Endometrium (tissue), 2 donors: ENCODE measurements around the gene YEATS2.
"Not testable (repeated sequence)": the region's sequence is repeated elsewhere in the genome, so short reads cannot be mapped to it uniquely, and the experiment has no call there.

Experiments
- FAIRE-seq: peaks from 2 replicates; lab custom pipeline; 2012; peaks lifted over from hg19 to GRCh38; lab: Jason Lieb, UNC
- donor health status: control.
- donor health status: control.

Gene YEATS2

GRCh38 chr3:183714622-183715021 lies 17.0 kb downstream of the YEATS2 start:
- FAIRE-seq, result no peak

DNA sequence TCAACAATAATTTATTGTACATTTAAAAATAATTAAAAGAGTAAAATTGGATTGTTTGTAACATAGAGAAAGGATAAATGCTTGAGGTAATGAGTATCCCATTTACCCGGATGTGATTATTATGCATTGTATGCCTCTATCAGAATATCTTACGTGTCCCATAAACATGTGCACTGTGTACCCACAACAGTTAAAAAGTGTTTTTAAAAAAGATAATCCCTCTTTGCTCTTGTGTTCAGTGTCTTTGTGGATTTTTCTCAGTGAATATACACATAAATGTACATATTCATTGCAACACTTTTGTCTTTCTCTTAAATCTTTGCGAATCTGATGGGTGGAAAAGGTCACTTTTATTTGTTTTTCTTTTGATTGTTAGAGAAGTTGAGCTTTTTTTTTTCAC lies 20.4 kb downstream of the YEATS2 start:
- no peak for FAIRE-seq

- FAIRE-seq, result no peak
These were observed 27.8 kb downstream of the YEATS2 start for GRCh38 chr3:183725387-183725786.

DNA sequence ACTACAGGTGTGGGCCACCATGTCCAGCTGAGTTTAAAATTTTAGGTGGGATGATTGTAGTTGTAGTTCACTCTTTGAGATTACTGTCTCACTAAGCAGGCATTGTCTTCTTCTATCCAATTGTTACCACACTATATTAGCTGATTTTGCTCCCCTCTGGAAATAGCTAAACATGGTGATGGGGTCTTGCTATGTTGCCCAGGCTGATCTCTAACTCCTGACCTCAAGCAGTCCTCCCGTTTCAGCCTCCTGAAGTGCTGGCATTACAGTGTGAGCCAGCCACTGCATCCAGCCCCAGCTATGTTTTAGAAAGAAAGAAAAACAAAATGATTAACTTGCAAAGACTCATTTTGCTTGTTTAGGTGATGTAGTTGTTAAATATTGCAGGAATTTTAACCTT lies 30.6 kb downstream of the YEATS2 start:
- FAIRE-seq, result no peak

DNA sequence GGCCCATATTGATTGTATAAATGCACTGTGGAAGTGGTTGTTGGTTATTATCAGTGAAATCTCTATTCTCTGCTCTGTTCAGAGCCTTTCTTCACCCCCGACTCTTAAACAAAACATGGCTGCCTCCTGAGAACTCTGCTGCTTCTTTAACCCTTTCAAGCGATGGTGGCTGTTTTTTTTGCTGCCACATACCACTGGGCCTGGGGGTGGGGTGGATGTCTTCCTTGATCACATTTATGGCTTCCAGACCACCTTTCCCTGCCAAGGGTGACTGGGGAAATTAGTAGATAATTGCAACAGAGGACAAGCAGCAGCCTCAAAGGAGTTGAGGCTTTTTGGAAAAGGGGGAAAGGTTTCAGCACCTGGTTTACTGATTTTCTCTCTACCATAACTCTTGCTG lies 32.8 kb downstream of the YEATS2 start:
- no peak for FAIRE-seq

- FAIRE-seq, result no peak
These were observed 34.0 kb downstream of the YEATS2 start for GRCh38 chr3:183731611-183732010.

GRCh38 chr3:183733553-183733952 lies 36.0 kb downstream of the YEATS2 start:
- FAIRE-seq, result no peak

DNA sequence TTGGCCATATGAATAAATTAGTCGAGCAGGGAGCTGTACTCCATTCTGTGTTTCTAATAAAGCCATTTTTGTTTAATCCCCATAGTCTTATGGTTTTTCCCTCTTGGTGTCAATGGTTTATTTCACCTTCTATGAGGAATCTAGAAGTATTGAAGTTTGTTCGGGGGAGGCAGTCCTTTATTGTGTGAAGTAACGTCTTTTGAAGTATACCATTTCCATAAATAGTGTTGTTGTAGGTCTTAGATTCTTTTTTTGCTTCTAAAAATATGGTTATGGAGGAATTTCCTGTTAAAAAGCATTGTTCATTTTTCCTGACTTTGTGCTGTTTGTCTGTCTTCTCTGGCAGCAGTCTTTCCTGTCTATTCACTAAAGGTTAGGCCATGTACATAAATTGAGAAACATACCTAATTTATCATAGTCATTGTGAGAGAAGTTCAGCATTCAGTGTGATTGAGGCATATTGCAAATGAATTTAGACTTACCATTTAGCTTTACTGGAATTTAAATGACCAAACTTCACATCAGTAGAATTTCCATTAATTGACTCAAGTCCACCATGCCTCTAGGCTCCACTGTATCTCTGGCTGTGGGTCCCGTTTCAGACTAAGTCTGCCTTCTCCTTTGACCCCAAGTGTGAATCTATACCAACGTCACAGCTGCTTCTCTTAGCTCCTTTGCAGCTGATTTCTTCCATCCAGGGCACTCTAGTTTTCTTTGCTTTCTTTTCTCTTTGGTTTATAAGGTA lies 37.3 kb downstream of the YEATS2 start:
- no peak for FAIRE-seq

DNA sequence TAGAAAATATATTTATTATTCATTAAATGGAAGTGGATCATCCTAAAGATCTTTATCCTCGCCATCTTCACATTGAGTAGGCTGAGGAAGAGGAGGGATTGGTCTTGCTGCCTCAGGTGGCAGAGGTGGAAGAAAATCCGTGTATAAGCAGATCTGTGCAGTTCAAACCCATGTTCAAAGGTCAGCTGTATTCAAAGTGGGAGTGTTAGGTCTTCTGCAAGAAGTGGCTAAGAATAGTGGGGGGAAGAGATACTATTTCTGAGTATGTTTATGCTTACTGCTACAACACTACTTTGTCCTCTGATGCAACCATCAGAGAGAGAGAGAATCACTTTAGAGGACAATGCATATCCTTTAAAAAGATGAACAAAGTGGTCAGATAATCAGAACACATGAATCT lies 39.5 kb downstream of the YEATS2 start:
- no peak for FAIRE-seq

GRCh38 chr3:183740154-183740553 lies 42.6 kb downstream of the YEATS2 start:
- not testable (repeated sequence) for FAIRE-seq

DNA sequence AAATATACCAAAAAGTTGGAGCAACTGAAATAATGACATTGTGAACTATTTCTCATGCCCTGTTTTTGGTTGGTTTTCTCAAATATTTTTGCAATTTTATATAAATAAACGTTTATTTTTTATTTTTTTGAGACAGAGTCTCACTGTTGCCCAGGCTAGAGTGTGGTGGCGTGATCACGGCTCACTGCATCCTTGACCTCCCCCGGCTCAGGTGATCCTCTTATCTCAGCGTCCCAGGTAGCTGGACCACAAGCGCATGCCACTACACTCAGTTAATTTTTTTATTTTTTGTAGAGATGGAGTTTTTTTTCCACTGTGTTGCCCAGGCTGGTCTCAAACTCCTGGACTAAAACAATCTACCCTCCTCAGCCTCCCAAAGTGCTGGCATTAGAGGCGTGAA lies 45.6 kb downstream of the YEATS2 start:
- no peak for FAIRE-seq

- no peak for FAIRE-seq
These were observed 47.9 kb downstream of the YEATS2 start for GRCh38 chr3:183745300-183746098.

DNA sequence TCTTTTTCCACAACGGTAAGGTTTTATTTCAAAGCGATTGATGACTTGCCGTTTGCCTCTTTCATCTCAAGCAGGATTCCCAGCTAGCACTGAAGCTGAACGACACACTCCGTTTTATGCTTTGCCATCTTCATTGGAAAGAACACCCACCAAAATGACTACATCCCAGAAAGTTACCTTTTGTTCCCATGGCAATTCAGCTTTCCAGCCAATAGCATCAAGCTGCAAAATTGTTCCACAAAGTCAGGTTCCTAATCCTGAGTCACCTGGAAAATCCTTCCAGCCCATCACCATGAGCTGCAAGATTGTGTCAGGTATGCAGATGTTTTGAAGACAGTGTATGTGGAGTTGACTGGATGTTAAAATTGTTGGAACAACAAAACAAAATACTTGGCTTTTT lies 56.5 kb downstream of the YEATS2 start:
- no peak for FAIRE-seq

DNA sequence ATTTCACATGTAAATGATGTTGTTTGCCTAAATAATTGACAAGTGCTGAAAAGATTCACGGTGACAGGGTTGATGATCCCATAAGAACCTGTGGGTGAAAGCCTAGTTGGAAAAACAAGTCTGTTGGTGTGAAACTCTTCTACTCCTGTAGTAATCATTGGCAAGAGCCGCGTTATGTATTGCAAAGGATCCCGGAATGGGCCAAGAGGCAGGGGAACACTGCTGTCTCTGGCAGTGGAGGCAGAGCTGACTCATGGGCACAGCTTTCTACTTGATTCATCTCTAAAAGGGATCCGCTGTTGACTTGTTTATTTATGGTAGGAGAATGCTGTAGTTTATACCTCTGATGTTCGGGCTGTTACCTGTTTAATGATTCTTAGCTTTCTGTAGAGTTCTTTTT lies 64.7 kb downstream of the YEATS2 start:
- FAIRE-seq, result no peak

DNA sequence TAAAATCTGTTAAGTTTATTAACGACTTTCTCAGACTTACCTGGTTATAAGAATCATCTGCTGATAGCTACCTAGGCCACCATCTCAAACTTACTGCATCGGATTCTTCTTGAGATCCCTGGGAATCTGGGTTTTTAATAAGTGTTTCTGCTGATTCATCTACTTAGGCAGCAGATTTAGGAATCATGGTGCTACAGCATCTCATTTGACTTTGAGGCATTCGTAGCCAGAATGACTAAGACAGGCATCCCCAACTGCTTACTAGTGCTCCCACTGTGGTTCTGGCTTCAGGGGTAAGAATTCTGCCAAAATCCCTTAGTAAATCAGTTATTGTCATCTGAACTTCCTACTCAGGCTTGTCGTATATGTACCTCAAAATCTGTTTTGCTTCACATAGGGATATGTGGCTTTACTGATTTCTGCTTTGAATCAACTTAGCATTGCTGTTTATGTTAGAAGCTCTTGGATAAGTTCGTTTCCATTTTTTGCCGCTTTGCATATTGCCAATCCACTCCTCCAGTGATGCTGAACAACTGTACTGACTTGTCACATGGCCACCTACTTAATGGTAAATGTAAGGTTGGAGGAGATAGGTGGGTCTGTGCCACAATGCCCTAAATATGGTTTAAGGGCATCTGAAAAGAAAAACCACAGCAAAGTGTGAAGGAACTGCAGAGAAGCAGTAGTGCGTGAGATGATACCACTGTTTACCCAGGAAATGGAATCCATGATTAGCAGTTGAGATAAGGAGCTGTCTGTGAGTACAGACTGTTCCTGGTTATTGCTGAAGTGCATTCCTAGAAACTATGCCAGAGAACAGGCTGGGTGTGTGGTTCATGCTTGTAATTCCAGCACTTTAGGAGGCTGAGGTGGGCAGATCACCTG lies 67.5 kb downstream of the YEATS2 start:
- FAIRE-seq, result no peak

DNA sequence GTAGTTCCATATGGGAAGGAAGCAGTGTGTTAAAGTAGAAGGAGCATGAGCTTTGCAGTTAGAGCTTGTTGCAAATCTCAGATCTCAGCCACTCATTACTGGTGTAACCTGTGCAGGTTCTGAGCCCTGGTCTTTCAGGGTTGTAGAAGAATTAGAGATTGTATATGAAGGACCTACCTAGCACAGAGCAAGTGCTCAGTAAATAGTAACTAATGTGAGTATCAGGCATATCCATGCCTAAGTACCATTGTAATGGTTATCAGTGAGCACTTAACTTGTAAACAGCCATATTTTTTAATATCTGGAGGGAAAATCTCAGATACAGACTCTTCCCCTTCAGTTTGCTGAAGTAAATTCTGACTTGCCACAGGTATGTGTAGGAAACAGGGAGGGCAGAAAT lies 68.5 kb downstream of the YEATS2 start:
- no peak for FAIRE-seq

DNA sequence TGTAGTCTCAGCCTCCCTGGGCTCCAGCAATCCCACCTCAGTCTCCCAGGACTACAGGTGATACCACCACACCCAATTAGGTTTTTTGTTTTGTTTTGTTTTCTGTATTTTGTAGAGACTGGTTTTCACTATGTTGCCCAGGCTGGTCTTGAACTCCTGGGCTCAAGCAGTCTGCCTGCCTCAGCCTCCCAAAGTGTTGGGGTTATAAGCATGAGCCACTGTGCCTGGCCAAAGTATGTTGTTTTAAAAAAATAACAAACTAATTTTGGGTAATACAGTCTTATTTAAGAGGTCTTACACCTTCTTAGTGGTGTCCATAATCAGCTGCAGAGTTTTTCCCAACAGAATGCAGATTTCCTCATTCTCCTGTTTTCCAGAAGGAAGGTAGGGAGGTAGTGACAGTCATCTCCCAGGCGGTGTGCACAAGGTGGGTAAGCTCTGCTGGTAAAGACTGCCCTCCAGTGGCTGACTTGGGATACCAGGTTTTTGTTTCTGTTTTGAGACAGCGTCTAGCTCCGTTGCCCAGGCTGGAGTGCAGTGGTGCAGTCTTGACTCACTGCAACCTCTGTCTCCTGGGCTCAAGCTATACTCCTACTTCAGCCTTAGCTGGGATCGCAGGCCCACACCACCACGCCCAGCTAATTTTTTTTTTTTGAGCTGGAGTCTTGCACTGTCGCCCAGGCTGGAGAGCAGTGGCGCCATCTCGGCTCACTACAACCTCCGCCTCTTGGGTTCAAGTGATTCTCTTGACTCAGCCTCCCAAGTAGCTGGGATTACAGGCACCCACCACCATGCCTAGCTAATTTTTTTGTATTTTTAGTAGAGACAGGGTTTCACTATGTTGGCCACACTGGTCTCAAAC lies 69.4 kb downstream of the YEATS2 start:
- no peak for FAIRE-seq

GRCh38 chr3:183768114-183768513 lies 70.5 kb downstream of the YEATS2 start:
- FAIRE-seq, result no peak

GRCh38 chr3:183769453-183769852 lies 71.9 kb downstream of the YEATS2 start:
- no peak for FAIRE-seq

DNA sequence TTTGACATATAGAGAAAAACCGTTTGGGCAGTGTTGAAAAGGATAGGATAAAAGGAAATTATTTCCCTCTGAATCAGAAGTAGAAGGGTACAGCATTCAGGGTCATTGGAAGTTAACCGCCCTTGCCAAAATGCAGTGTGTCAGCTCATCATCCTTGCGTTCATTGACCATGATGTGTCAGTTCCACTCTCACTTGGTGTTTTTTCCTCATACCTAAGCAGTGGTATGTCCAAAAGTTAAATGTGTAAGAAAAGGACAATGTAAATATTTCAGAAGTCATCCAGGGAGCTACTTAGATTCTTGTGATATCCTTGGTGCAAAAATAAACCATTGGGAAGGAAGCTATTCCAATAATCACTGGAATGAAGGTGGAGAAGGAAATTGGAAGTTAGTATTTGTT lies 77.0 kb downstream of the YEATS2 start:
- FAIRE-seq, result no peak

GRCh38 chr3:183775781-183776180 lies 78.2 kb downstream of the YEATS2 start:
- no peak for FAIRE-seq

DNA sequence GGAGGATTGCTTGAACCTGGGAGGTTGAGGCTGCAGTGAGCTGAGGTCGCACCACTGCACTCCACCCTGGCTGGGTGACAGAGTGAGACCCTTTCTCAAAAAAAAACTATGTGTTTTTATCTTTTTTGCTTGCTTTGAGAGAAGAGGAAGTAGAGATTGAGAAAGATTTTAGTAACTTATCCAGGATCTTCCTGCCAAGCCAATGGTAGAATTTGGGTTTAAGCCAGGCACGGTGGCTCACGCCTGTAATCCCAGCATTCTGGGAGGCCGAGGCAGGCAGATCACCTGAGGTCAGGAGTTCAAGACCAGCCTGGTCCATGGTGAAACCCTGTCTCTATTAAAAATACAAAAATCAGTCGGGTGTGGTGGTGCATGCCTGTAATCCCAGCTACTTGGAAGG lies 78.9 kb downstream of the YEATS2 start:
- FAIRE-seq, result not testable (repeated sequence)
